ENCODE results near the gene IDI1.

The IDI1 gene

DNA sequence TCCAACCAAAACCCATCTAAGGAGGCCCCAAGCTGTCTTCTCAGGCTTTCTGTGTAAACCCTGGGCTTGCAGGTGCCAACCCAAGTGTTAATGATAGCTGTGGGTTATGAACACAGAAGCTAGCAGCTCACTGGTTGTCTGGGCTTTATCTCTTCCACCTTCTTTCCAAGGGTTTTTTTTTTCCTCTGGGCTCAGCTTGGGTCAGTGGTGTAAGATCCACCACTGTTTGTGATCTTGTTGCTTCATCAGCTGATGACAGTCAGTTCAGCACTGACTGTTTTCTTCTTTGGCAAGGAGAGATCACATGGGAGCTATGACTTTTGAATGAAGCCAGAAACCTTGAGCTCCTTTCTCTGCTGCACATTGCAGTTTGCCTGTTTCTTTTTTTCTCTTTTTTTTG lies 56.0 kb downstream of the IDI1 start:
- DNase-seq (ENCODE audit: low read depth), result no peak

DNA sequence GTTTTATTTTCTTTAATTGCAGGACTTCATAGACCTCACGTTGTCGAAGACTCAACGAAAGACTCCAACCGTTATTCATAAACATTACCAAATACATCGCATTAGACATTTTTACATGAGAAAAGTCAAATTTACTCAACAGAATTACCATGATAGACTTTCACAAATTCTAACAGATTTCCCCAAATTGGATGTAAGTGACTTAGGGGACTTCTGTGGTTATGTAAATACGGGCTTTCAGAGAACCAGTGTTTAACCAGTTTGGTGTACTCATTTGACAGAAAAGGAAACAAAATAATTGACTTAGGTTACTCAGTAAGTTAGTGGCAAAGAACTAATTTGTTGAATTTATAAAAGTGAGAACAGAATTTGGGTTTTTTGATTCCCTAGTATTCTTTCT lies 56.5 kb downstream of the IDI1 start:
- DNase-seq (ENCODE audit: low read depth), result no peak

DNA sequence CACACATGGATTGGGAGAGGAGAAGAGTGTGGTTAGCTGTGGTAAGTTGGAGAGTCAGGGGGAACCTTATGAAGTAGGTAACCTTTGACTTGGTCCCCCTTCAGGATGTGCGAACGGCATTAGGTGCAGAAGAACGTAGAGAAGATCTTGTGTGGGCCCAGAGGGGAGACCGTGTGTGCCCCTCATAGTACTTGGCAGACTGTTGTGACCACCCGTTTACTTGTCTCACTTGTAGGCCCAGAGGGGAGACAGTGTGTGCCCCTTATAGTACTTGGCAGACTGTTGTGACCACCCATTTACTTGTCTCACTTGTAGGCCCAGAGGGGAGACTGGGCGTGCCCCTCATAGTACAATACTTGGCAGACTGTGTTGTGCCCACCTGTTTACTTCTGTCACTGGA lies 58.1 kb downstream of the IDI1 start:
- no peak for DNase-seq (ENCODE audit: low read depth)

Data from ELR (cell line).